Chondrocyte (in vitro differentiated cells): ENCODE results near the gene NRL. TPM values are rescaled to one million over a fixed set of nuclear protein-coding genes. Genes with fewer than 3 reads are reported as not detected.

Experiments
- DNase-seq: peaks from one replicate; pipeline ENCODE4 v3.0.0; 2021; ENCODE audit warnings: mixed read lengths, low spot score
- H3K27ac Mint-ChIP-seq: one replicate; pipeline ENCODE4 v1.8.0; 2021; ENCODE audit warnings: mild to moderate bottlenecking, moderate library complexity, mixed read lengths; ENCODE audit not compliant: unreplicated experiment
- H3K27me3 Mint-ChIP-seq: 2 replicates; pipeline ENCODE4 v1.8.0; 2021; ENCODE audit warnings: low read depth, mixed read lengths
- H3K36me3 Mint-ChIP-seq: 2 replicates; pipeline ENCODE4 v1.8.0; 2021; ENCODE audit warnings: low read depth, mixed read lengths
- H3K4me1 Mint-ChIP-seq: 2 replicates; pipeline ENCODE4 v1.8.0; 2021; ENCODE audit warnings: low read depth, mild to moderate bottlenecking, mixed read lengths
- H3K4me3 Mint-ChIP-seq: one replicate; pipeline ENCODE4 v1.8.0; 2021; ENCODE audit warnings: mild to moderate bottlenecking, moderate library complexity, mixed read lengths; ENCODE audit not compliant: unreplicated experiment
- H3K9me3 Mint-ChIP-seq: 2 replicates; pipeline ENCODE4 v1.8.0; 2021; ENCODE audit warnings: low read depth, mixed read lengths
- total RNA-seq: library from RNA; stranded (reverse); gene quantifications from 3 replicates; pipeline ENCODE4 v1.2.1, GENCODE V29; 2021
- TF ChIP-seq, protein P1 (sequence below): fragments of 200-600 bp; sonication (generic); IDR thresholded peaks from 2 replicates; pipeline ENCODE4 v1.5.0; 2021; ENCODE audit warnings: antibody characterized with exemption, mild to moderate bottlenecking, moderate library complexity

NRL gene
- total RNA-seq, 1 donor from 2014 or later = 1.6 TPM

DNA sequence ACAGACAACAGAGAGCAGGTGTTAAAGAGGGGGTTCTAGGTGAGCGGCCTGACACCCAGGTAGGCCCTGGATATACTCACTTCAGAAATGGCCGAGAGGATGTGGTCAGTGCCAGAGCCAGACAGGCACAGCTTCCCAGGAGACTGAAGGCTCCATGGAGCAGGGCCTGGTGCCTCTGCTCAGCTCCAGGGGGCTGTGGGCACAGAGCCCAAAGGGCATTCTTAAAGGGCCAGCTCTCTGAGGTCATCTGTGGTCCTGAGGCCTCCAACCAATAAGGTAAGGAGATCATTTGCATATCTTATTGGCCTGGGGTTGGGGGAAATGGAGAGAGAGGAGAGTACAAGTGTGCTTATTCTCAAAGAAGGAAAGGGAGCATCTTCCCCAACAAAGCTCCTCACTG lies 30.3 kb downstream of the NRL start:
- Mint-ChIP-seq H3K4me3 (no peak overlapping the region), H3K27ac (no peak overlapping the region), H3K27me3 (peaks cover 22% of the 10 kb centered on the region), H3K4me1 (peaks cover 8% of the 10 kb centered on the region), H3K36me3 (no peaks in the 10 kb centered on the region), H3K9me3 (no peaks in the 10 kb centered on the region)
- DNase-seq = peak; percentile 27
- TF ChIP-seq, protein P1, sequence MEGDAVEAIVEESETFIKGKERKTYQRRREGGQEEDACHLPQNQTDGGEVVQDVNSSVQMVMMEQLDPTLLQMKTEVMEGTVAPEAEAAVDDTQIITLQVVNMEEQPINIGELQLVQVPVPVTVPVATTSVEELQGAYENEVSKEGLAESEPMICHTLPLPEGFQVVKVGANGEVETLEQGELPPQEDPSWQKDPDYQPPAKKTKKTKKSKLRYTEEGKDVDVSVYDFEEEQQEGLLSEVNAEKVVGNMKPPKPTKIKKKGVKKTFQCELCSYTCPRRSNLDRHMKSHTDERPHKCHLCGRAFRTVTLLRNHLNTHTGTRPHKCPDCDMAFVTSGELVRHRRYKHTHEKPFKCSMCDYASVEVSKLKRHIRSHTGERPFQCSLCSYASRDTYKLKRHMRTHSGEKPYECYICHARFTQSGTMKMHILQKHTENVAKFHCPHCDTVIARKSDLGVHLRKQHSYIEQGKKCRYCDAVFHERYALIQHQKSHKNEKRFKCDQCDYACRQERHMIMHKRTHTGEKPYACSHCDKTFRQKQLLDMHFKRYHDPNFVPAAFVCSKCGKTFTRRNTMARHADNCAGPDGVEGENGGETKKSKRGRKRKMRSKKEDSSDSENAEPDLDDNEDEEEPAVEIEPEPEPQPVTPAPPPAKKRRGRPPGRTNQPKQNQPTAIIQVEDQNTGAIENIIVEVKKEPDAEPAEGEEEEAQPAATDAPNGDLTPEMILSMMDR = no peak

DNA sequence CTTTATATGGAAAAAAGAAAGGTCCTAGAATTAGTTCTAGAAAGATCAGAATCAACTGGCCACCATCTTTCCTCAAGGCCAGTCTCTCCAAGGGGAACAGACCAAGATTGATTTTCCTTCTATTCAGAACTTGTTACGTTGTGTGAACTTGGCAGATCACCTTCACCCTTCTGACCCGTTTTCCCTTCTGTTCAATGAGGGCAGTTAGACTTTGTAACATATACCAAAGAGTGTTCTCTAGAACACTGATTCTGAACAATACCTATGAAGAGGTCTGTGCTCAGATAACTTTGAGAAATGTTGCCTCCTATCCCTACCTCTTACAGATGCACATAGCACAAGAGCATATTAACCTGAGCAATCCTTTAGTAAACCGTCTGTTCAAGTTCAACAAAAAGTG lies 31.3 kb downstream of the NRL start:
- peaks cover 28% of the 10 kb centered on the region for H3K27me3 Mint-ChIP-seq
- no peak overlapping the region for H3K4me3 Mint-ChIP-seq
- DNase-seq = no peak
- H3K9me3 Mint-ChIP-seq = no peaks in the 10 kb centered on the region
- peaks cover 8% of the 10 kb centered on the region for H3K4me1 Mint-ChIP-seq
- H3K27ac Mint-ChIP-seq = no peak overlapping the region
- TF ChIP-seq, protein P1 = no peak
- H3K36me3 Mint-ChIP-seq = no peaks in the 10 kb centered on the region

DNA sequence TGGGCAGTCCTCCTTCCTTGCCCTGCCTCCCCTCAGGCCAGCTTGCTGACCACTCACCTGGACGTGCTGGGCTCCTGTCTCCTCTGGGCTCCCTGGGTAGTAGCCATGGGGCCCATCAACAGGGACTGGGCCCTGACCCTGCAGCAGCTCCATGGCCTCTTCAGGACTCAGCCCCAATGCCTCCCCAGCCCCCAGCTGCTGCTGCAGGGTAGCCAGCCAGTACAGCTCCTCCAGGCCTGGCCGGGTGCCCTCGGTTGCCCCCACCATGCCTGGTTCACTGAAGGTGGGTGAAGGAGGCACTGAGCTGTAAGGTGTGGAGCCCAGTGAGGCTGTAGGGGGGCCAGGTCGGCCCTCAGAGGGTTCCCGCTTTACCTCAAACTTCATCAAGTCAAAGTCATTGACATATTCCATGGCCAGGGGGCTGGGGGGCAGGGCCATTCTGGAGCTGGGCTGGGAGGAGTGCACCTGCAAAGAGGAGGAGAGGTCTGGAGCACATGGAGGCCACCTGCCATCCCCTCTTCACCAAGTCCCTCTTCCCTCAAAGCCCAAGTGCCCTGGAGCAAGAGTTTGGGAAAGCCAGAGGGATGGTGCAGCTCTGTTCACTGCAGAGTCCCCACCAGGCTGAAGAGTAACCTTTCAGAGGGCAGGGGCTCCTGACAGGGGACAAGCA lies 32.2 kb downstream of the NRL start:
- Mint-ChIP-seq H3K27me3 (peaks cover 34% of the 10 kb centered on the region), H3K4me3 (peak overlapping the region; percentile 70), H3K27ac (no peak overlapping the region), H3K4me1 (peaks cover 8% of the 10 kb centered on the region), H3K9me3 (no peaks in the 10 kb centered on the region), H3K36me3 (no peaks in the 10 kb centered on the region)
- TF ChIP-seq, protein P1 = no peak
- no peak for DNase-seq

DNA sequence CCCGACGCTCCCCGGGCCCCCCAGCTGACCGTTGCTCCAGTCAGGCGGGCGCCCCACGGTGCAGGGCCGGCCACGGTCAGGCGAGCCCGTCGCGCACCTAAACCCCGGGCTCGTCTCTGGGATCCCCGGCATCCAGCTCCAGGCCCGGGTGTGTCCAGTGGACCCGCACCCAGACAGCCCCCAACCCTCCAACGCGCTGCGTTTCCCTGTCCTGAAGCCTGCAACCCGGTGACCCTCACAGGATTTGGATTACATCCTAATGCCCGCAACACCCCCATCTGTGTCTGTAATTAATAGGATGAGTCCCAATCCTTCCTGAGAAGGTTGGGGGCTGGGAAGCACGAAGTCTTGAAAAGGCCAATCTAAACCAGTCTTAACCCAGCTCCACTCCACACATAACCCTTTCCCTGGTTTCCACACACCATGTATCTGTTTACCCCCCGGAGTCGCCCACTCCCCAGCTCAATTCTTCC lies 33.0 kb downstream of the NRL start:
- TF ChIP-seq, protein P1 = no peak
- H3K27ac Mint-ChIP-seq = no peak overlapping the region
- DNase-seq = no peak
- peaks cover 30% of the 10 kb centered on the region for H3K27me3 Mint-ChIP-seq
- no peaks in the 10 kb centered on the region for H3K9me3 Mint-ChIP-seq
- peak overlapping the region; percentile 70 for H3K4me3 Mint-ChIP-seq
- H3K4me1 Mint-ChIP-seq = peaks cover 8% of the 10 kb centered on the region
- H3K36me3 Mint-ChIP-seq = no peaks in the 10 kb centered on the region

DNA sequence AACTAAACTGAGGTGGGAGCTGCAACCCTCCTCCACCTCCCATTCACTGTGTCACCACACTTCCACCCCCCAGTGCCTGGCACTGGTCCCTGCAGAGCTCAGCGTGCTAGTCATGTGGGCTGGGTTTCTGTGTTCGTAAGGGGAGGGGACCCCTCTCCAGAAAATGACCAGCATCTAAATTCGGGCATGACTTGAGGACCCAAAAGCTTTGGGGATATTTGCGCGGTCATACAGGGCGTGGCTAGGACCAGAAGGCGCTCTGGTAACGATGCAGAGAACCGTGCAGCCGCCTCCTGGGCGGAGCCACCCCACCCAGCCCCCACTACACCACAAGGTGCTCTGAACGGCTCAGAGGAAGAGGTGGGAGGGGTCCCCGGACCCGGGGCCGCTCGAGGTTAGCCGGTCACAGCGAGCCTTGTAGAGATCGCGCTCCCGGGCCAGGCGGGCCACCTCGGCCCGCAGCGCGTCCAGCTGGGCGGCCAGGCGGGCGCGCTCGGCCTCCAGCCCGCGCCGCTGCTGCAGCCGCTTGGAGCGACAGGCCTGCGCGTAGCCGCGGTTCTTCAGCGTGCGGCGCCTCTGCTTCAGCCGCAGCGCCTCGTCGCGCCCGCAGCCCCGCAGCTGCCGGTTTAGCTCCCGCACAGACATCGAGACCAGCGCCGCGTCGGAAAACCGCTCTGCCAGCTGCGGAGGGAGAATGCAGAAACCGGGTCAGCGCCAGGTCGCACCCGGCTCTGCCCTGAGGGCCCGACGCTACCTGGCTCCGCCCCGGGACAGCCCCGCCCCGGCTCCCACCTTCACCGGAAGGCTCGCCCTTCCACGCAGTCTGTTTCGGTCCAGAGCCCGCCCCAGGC lies 33.6 kb downstream of the NRL start:
- Mint-ChIP-seq H3K4me3 (peak overlapping the region; percentile 70), H3K27ac (no peak overlapping the region), H3K9me3 (no peaks in the 10 kb centered on the region), H3K4me1 (peaks cover 8% of the 10 kb centered on the region), H3K36me3 (no peaks in the 10 kb centered on the region), H3K27me3 (peaks cover 30% of the 10 kb centered on the region)
- TF ChIP-seq, protein P1 = no peak
- no peak for DNase-seq
